Left colon (tissue), 2 donors: Measurements from ENCODE around the gene CELSR2. TPM values are rescaled to one million over a fixed set of nuclear protein-coding genes. Genes with fewer than 3 reads are reported as not detected.

Experiments
- ATAC-seq: fragments of 200-7000 bp; cut with Tn5 transposase; one replicate; pipeline ENCODE4 v1.9.1; 2020; ENCODE audit warnings: mild to moderate bottlenecking, moderate library complexity
- DNase-seq, 2 donors: peaks; one replicate each; pipeline ENCODE4 v3.0.0-alpha.2; 2020
- intact Hi-C, 2 donors: fragments of 100-400 bp; cut with DNase I in 1 of 2; cut with micrococcal nuclease in 1 of 2; formaldehyde crosslinking; loops; one replicate each; pipeline versions ENCODE4 v1.11.2 to v1.14.0; 2022; cut with DNase I, micrococcal nuclease
- total RNA-seq, 2 donors: library from RNA; stranded (reverse); fragmentation: NEBNext Ultra II Directional; extraction: Animal tissue kit (Norgen Biotek cat#: 25700); gene quantifications; one replicate each; pipeline ENCODE4 v1.2.1, GENCODE V29; 2021
- donor health status: DM: no; HTN: no; CAD: no.
- donor health status: DM: yes; HTN: yes; CAD: no.

Gene CELSR2
- total RNA-seq, 2 donors from 2014 or later: 3.9 to 4.5 TPM

DNA sequence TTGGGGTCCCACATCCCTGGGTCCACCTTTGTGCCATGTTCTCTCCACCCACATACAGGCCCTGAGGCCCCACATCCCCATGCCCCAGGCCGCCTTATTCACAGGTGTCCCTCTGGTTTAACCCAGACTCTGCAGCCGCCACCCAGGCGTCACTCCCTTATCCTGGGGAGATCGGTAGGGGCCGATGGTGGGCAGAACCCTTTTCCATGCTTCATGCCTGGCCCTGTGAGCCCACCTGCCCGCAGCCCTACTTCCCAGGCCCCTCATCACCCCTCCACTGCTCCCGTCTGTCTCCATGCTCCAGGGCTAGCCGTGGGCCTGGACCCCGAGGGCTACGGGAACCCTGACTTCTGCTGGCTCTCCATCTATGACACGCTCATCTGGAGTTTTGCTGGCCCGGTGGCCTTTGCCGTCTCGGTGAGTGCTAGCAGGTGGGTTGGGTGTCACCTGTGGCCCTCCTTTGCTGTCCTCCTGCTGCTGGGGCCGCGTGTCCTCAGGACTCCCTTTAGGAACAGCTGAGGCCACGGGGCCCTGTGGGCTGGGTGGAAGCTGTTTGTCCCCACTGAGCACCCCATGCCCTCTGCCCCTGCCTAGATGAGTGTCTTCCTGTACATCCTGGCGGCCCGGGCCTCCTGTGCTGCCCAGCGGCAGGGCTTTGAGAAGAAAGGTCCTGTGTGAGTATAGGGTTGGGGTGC is 21.4 kb downstream of the CELSR2 start:
- intact Hi-C loops: loop anchor here in 1 of 2 donors (5.0 kb wide), 1 partner anchor 132 kb away; no protein-coding TSS in a partner anchor
- DNase-seq (peak in 1 of 2 donors; percentile 18), ATAC-seq (no peak)

DNA sequence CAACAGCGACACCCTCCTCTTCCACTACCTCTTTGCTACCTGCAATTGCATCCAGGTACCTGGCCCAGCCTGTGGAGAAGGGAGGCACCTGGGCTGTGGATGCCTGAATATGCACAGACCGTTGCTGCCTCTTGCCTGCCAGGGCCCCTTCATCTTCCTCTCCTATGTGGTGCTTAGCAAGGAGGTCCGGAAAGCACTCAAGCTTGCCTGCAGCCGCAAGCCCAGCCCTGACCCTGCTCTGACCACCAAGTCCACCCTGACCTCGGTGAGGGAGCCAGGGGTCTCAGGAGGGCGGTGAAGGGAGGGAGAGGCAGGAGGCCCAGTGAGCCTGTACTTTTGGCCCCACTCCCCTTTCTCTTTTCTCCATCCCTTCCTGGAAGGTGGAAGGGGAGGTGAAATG is 22.1 kb downstream of the CELSR2 start:
- ATAC-seq (no peak), DNase-seq (peak in 1 of 2 donors; percentile 17)
- intact Hi-C loops: loop anchor here in 1 of 2 donors (5.0 kb wide), 1 partner anchor 131 kb away; no protein-coding TSS in a partner anchor

DNA sequence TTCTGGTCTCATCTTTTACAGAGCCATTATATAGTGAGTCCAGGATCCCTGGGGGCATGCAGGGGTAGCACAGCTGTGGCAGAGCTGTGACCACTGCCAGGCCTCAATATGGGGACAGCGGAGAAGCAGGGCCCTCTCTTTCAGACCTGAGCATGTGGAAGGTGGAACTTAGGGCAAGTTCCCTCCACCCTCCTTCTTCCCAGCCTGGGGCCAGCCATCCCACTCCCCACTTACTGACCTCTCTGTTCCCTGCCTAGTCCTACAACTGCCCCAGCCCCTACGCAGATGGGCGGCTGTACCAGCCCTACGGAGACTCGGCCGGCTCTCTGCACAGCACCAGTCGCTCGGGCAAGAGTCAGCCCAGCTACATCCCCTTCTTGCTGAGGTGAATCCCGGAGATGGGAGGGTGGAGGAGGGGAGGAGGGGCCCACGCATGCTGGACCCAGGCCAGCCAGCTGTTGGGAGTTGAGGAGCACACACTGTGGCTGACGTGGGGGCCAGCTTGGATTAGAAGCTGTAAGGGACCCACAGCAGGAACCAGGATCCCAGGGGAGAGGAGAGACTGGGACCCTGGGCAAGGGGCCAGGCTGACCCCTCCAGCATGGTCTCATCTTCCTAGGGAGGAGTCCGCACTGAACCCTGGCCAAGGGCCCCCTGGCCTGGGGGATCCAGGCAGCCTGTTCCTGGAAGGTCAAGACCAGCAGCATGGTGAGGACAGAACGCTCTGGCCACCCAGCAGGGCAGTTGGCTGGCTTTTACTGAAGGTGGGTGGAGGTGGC is 22.9 kb downstream of the CELSR2 start:
- DNase-seq (peak in 1 of 2 donors; percentile 22), ATAC-seq (no peak)
- intact Hi-C loops: loop anchor here in 1 of 2 donors (5.0 kb wide), 1 partner anchor 130 kb away; no protein-coding TSS in a partner anchor

DNA sequence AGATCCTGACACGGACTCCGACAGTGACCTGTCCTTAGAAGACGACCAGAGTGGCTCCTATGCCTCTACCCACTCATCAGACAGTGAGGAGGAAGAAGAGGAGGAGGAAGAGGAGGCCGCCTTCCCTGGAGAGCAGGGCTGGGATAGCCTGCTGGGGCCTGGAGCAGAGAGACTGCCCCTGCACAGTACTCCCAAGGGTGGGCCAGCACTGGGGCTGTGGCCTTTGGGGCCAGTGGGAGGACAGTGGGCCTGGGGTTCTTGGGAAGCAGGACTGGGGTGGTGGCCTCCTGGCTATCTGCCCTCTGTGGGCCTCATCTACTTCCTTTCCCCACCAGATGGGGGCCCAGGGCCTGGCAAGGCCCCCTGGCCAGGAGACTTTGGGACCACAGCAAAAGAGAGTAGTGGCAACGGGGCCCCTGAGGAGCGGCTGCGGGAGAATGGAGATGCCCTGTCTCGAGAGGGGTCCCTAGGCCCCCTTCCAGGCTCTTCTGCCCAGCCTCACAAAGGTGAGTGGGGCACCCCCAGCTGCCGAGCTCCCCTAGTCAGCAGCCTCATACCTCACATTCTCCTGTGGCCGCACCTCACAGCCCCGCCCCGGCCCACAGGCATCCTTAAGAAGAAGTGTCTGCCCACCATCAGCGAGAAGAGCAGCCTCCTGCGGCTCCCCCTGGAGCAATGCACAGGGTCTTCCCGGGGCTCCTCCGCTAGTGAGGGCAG is 23.6 kb downstream of the CELSR2 start:
- DNase-seq: peak in 1 of 2 donors; percentile 18

DNA sequence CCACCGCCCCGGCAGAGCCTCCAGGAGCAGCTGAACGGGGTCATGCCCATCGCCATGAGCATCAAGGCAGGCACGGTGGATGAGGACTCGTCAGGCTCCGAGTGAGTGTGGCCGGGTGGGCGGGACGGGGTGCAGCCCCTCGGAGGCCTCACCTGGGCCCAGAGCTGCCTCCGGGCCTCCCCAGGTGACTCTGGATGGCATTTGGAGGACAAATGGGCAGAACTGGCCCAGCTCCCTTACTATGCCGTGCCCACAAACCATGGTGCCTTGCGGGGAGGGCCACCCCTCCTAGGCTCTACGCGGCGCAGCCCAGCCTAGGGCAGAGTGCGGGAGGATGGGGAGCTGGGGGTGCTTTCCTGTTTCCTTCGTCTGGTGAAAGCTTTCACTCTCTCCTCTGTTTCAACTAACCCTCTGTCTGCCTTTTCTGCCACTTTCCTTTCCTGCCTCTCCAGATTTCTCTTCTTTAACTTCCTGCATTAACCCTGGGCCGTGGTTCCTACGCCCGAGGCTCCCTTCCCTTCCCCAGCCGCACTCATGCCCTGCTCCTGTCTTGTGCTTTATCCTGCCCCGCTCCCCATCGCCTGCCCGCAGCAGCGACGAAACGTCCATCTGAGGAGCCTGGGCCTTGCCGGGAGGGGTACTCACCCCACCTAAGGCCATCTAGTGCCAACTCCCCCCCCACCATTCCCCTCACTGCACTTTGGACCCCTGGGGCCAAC is 24.4 kb downstream of the CELSR2 start:
- ATAC-seq (no peak), DNase-seq (peak in 1 of 2 donors; percentile 19)
- intact Hi-C loops: loop anchor here in 1 of 2 donors (5.0 kb wide), 1 partner anchor 129 kb away; no protein-coding TSS in a partner anchor

More for the DNA sequence above, 23.6 kb downstream of the CELSR2 start:
- ATAC-seq: no peak
- intact Hi-C loops: loop anchor here in 1 of 2 donors (5.0 kb wide), 1 partner anchor 129 kb away; no protein-coding TSS in a partner anchor

DNA sequence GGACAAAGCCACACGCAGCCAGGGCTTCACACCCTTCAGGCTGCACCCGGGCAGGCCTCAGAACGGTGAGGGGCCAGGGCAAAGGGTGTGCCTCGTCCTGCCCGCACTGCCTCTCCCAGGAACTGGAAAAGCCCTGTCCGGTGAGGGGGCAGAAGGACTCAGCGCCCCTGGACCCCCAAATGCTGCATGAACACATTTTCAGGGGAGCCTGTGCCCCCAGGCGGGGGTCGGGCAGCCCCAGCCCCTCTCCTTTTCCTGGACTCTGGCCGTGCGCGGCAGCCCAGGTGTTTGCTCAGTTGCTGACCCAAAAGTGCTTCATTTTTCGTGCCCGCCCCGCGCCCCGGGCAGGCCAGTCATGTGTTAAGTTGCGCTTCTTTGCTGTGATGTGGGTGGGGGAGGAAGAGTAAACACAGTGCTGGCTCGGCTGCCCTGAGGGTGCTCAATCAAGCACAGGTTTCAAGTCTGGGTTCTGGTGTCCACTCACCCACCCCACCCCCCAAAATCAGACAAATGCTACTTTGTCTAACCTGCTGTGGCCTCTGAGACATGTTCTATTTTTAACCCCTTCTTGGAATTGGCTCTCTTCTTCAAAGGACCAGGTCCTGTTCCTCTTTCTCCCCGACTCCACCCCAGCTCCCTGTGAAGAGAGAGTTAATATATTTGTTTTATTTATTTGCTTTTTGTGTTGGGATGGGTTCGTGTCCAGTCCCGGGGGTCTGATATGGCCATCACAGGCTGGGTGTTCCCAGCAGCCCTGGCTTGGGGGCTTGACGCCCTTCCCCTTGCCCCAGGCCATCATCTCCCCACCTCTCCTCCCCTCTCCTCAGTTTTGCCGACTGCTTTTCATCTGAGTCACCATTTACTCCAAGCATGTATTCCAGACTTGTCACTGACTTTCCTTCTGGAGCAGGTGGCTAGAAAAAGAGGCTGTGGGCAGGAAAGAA is 25.5 kb downstream of the CELSR2 start:
- DNase-seq (peak; percentile 44 to 49), ATAC-seq (peak; percentile 55)
- intact Hi-C loops: loop anchor here (5.0 kb wide), 2 partner anchors 122 to 127 kb away; partner anchors contain the start of gene SORT1 (in 1 of the 2)

DNA sequence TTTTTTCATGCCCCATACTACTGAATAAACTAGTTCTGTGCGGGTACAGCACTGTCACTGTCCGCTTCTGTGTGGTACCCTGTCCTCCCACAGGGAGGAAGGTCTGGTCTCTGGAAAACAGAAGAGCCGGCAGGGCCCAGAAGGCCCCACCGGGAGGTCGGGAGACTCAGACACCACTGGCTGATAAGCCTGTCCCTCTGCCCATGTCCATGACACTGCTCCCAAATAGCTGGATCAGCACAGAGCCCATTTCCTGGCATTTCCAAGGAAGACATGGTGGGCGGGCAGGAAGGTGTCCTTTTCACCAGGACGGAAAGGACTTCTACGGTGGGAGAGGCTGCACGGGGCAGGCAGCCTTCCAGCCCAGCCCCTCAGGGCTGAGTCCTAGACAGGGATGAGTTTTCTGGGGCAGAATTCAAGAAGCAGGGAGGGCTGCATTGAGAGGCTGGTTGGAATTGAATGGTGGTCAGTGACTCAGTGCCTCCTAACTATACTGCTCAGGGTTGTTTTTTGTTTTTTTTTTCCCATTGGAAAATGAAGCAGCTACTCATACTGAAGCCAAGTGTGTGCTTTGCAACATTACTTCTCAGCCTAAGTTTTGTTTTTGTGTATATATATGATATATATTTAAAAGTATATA is 26.5 kb downstream of the CELSR2 start:
- ATAC-seq (no peak), DNase-seq (peak in 1 of 2 donors; percentile 20)
- intact Hi-C loops: loop anchor here in 1 of 2 donors (5.0 kb wide), 1 partner anchor 121 kb away; the partner anchor contains the start of gene SORT1

DNA sequence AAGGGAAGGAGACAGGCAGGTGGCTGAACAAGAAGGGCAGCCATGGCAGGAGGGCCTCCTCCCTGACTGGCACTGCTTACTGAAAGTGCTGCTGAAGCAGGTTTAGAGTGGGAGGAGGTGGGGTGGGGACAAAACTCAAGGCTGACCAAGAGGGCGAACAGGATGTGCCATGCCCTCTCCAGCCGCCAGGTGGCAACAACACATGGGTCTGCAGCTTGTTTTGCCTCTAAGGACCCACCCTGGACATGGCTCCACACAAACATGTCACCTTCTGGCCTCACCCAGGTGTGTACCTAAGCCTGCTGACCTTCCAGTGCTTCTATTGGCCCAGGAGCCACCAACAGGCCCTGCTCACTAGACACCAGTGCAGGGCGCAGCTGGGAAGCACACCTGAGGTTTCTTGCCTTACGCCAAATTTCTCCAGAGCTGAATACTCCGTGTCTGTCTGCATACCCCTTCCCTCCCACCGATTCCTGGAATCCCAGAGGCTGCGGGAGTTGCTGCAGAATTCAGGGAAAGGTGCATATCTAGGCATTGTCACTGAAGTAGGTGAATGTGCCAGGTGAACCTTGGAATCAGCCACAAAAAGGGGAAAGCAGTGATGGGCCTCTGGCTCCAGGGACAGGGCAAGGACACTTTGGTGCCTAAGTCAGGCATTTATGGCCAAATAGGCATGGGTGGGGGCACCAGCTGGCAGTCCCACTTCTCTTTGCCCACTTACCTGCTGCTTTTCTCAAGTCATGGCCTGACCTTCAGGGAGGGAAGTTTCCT is 28.3 kb downstream of the CELSR2 start:
- ATAC-seq (peak; percentile 89), DNase-seq (peak; percentile 88 to 91)
- intact Hi-C loops: loop anchor here in 1 of 2 donors (5.0 kb wide), 1 partner anchor 120 kb away; the partner anchor contains the start of gene SORT1

DNA sequence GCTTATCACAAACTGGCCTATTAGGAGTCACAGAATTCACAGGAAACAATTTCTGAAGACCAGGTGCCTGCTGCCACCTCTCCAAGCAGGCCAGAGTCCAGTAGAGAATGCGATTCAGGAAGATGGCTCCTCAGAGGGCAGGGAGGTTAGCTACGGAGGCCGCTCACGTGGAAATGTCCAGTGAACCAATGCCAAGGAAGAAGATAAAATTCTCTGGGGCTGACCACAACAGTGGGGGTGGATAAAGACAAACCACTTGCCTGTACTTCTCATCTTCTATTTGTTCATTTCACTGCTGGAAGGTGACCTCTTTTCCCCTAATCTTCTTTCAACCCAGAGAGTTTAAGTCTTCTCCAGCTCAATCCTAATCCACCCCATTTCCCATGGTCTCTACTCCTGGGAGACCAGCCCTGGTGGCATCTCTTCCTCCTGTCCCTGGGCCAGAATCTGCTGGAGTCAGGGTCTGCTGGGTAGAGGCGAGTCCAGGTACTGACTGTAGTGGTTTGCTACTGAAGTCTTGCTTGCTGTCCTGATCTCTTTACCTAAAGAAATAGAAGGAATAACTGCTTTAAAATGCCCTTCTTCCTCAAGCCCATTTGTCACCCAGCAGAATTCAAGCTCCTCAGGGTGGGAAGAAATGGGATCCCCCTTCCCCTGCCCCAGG is 30.4 kb downstream of the CELSR2 start:
- DNase-seq: no peak
- intact Hi-C loops: loop anchor here in 1 of 2 donors (5.0 kb wide), 1 partner anchor 118 kb away; the partner anchor contains the start of gene SORT1
- no peak for ATAC-seq

DNA sequence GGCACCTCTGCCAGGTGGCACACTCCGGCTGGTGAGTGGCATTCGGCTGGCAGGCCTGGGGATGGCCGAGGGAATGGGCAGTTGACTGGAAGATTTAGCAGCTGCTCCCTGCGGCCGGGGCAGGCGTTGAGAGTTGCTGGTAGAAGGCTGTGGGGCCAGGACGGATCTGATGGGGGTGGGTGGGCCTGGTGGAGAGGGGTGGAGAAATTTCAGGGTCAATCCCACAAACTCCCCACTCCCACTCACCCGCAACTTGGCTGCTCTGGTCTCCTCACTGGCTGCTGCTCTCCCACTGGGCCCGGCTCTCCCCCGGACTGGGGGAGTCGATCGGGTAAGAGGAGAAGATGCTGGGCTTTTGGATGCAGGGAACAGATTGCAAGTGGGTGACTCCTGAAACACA is 31.5 kb downstream of the CELSR2 start:
- DNase-seq (no peak), ATAC-seq (no peak)
- intact Hi-C loops: no loop called here

DNA sequence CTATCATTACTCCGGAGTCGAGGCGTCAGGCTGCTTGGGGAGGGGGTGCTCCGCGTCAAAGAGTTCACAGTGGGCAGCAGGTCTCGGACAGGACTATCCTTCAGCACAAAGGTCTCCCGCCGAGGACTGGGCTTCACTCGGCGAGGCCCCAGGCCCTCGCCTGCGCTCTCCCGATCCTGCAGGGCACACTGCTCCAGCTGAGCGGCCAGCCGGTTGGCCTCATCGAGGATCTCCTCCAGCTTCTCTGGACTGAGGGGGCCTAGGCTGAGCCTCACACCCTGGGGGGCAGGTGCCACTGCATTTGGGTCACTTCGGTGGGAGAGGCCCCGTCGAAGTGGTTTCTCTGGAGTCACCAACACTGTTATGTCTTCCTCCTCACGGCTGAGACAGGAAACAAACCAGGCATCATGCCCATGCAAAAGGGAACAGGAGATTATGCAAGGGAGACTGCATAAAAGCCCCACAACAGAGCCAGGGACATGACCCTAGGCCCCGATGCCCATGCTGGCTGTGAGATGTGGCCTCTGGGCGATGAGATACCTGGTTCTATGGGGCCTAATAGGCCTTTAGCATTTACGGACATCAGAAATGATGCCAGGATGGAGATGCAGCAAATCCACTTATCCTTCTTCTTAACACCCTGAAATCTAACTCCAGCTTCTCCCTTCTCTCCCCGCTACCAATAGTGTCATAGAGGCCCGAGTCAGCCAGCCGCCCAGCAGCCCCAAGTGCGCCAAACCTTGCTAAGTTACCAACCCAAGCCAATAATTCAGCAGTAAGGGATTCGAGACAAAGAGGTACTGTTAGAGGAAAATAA is 32.5 kb downstream of the CELSR2 start:
- DNase-seq (no peak), ATAC-seq (no peak)
- intact Hi-C loops: no loop called here

DNA sequence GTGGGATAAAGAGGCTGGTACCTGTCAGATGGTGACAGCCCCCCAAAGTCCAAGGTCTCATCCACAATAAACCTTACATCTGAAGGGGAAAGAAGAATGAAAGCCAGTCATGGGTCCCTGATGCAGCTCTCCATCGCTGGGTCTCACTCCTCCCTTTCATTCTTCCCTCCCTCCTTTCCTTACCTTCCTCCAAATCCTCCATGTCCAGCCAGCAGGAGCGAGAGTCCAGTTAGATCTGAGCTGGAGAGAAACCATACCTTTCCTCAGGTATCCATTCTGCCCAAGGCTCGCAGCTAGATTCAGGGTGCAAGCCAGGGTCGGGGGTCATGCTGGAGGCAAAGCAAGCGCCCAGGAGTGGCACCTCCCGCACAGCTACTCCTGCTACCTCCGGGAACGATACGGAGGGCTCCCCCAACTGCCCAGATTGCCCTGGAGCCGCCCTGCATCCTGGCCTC is 33.2 kb downstream of the CELSR2 start:
- no peak for DNase-seq
- intact Hi-C loops: no loop called here

DNA sequence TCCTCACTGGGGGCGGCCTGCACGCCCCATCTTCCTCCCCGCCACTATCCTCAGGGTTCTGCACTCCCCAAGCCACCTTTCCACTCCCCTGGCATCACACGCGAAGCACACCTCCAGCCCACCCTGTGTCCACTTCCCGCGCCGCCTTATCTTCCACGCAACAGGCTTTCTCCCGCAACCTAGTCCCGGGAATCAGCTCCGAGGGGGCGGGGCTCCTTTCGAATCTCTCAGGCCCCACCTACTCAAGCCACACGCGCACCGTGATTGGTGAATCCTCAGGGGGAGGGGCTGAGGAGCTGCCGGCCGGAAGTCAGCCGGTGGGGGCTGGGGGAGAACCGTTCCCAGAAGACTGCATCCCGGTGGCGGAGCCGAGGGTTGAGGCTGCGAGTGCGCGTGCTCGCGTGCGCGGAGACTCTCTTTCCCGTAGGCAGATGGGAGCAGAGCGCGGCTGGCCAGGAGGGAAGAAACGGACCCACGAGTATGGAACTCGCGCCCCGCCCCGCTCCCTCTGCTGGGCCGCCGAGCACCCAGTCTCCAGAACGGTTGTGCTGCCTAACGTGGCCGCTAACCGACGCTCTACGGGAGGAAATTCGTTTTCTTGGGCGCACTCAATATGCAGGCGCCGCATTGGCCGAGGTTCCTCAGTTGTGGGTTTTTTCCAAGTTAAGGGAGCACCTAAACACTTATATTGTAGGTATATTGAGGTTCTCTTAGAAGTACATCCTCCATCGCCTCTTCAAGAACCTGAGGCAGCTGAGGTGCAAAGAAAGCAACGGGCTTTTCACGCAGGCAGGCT is 33.8 kb downstream of the CELSR2 start, which contains the start of gene PSRC1:
Gene PSRC1 (minus strand): TSS at position 194 of the 796 bp plus-strand sequence.
- peak; percentile 99 for ATAC-seq
- DNase-seq: peak; percentile 97 to 98
- intact Hi-C loops: no loop called here

More for the DNA sequence above, 33.2 kb downstream of the CELSR2 start:
- peak; percentile 14 for ATAC-seq
